GM19240 (cell line): ENCODE data around the gene CALN1.

Source experiments
- DNase-seq: peaks from one replicate; pipeline ENCODE4 v3.0.0; 2011; ENCODE audit warnings: low spot score; ENCODE audit not compliant: insufficient read length

The CALN1 gene

GRCh38 chr7:72040641-72041040 lies 371.5 kb downstream of the CALN1 start:
- no peak for DNase-seq

- DNase-seq, result no peak
Observed at GRCh38 chr7:72039460-72039859, 372.7 kb downstream of the CALN1 start.

GRCh38 chr7:72038022-72038732 lies 374.0 kb downstream of the CALN1 start:
- no peak for DNase-seq

- DNase-seq, result no peak
Observed at GRCh38 chr7:72037516-72037915, 374.6 kb downstream of the CALN1 start.

- no peak for DNase-seq
Observed at GRCh38 chr7:72035266-72035665, 376.9 kb downstream of the CALN1 start.

GRCh38 chr7:72032934-72033333 lies 379.2 kb downstream of the CALN1 start:
- no peak for DNase-seq

GRCh38 chr7:72030994-72031667 lies 381.0 kb downstream of the CALN1 start:
- no peak for DNase-seq

- DNase-seq, result no peak
Observed at GRCh38 chr7:72028267-72028666, 383.9 kb downstream of the CALN1 start.

GRCh38 chr7:72025381-72025960 lies 386.7 kb downstream of the CALN1 start:
- DNase-seq, result no peak

GRCh38 chr7:72023926-72024325 lies 388.2 kb downstream of the CALN1 start:
- no peak for DNase-seq

GRCh38 chr7:72021716-72022115 lies 390.4 kb downstream of the CALN1 start:
- DNase-seq, result no peak

GRCh38 chr7:72020311-72020710 lies 391.8 kb downstream of the CALN1 start:
- no peak for DNase-seq

GRCh38 chr7:72019436-72019835 lies 392.7 kb downstream of the CALN1 start:
- DNase-seq, result no peak

- DNase-seq, result no peak
Observed at GRCh38 chr7:72017756-72018155, 394.4 kb downstream of the CALN1 start.

- DNase-seq, result no peak
Observed at GRCh38 chr7:72016574-72016973, 395.6 kb downstream of the CALN1 start.

GRCh38 chr7:72015136-72015535 lies 397.0 kb downstream of the CALN1 start:
- DNase-seq, result no peak

- no peak for DNase-seq
Observed at GRCh38 chr7:72007018-72007417, 405.1 kb downstream of the CALN1 start.

- no peak for DNase-seq
Observed at GRCh38 chr7:72003236-72003635, 408.9 kb downstream of the CALN1 start.

- DNase-seq, result no peak
Observed at GRCh38 chr7:71996141-71996540, 416.0 kb downstream of the CALN1 start.

GRCh38 chr7:71995111-71995510 lies 417.0 kb downstream of the CALN1 start:
- no peak for DNase-seq

GRCh38 chr7:71991586-71991985 lies 420.6 kb downstream of the CALN1 start:
- DNase-seq, result no peak

GRCh38 chr7:71990138-71990462 lies 422.0 kb downstream of the CALN1 start:
- DNase-seq, result no peak

GRCh38 chr7:71988201-71988600 lies 423.9 kb downstream of the CALN1 start:
- no peak for DNase-seq
